Effector memory CD8-positive, alpha-beta T cell (primary cell): ENCODE data around the gene PRKAA2.
A peak's percentile ranks its signal among the peaks of the same experiment; 100 is the strongest.

Experiments used
- ATAC-seq: fragments of 150-1000 bp; cut with Tn5 transposase; replicated peaks from 2 replicates; pipeline ENCODE4 v1.10.0; 2021; ENCODE audit warnings: mild to moderate bottlenecking, moderate library complexity
- DNase-seq, 3 experiments: peaks; one replicate each; pipeline ENCODE4 v3.0.0; 2021
- H3K27ac Mint-ChIP-seq, 2 donors: one replicate each; pipeline ENCODE4 v1.8.0; 2022; ENCODE audit warnings: mild to moderate bottlenecking in 2 of 2, mixed read lengths in 2 of 2, moderate library complexity in 2 of 2
- H3K27me3 Mint-ChIP-seq, 2 donors: one replicate each; pipeline ENCODE4 v1.8.0; 2022; ENCODE audit warnings: mixed read lengths in 2 of 2
- H3K36me3 Mint-ChIP-seq: one replicate; pipeline ENCODE4 v1.8.0; 2022; ENCODE audit warnings: mild to moderate bottlenecking, moderate library complexity, mixed read lengths; ENCODE audit not compliant: insufficient read depth
- H3K4me1 Mint-ChIP-seq, 2 donors: one replicate each; pipeline ENCODE4 v1.8.0; 2022; ENCODE audit warnings: low read depth in 2 of 2, mixed read lengths in 2 of 2
- H3K4me3 Mint-ChIP-seq, 2 donors: one replicate each; pipeline ENCODE4 v1.8.0; 2022; ENCODE audit warnings: mild to moderate bottlenecking in 2 of 2, mixed read lengths in 2 of 2, moderate library complexity in 2 of 2
- H3K9me3 Mint-ChIP-seq, 2 donors: one replicate each; pipeline ENCODE4 v1.8.0; 2022; ENCODE audit warnings: mixed read lengths in 2 of 2

The PRKAA2 gene

GRCh38 chr1:56639211-56639610, 5.9 kb upstream of the PRKAA2 start:
- no peak for DNase-seq
- ATAC-seq, result no peak
- Mint-ChIP-seq H3K36me3 (no peaks in the 10 kb centered on the region), H3K27me3 (peaks cover 15 to 24% of the 10 kb centered on the region in 2 donors), H3K4me3 (no peak overlapping the region), H3K27ac (no peak overlapping the region), H3K9me3 (peaks cover 0 to 2% of the 10 kb centered on the region in 2 donors), H3K4me1 (no peaks in the 10 kb centered on the region)

GRCh38 chr1:56643661-56644060, 1.5 kb upstream of the PRKAA2 start:
- no peak overlapping the region for H3K4me3 Mint-ChIP-seq
- no peak for ATAC-seq
- no peaks in the 10 kb centered on the region for H3K4me1 Mint-ChIP-seq
- no peak for DNase-seq
- peaks cover 37 to 55% of the 10 kb centered on the region in 2 donors for H3K27me3 Mint-ChIP-seq
- no peak overlapping the region for H3K27ac Mint-ChIP-seq
- no peaks in the 10 kb centered on the region for H3K9me3 Mint-ChIP-seq
- no peaks in the 10 kb centered on the region for H3K36me3 Mint-ChIP-seq

- no peaks in the 10 kb centered on the region for H3K9me3 Mint-ChIP-seq
- no peak overlapping the region for H3K4me3 Mint-ChIP-seq
- ATAC-seq (no peak), DNase-seq (no peak)
- H3K36me3 Mint-ChIP-seq, result no peaks in the 10 kb centered on the region
- H3K4me1 Mint-ChIP-seq, result no peaks in the 10 kb centered on the region
- no peak overlapping the region for H3K27ac Mint-ChIP-seq
- H3K27me3 Mint-ChIP-seq, result peaks cover 37 to 61% of the 10 kb centered on the region in 2 donors
Observed at GRCh38 chr1:56644064-56644918, 823 bp upstream of the PRKAA2 start.

GRCh38 chr1:56645677-56646305, 677 bp downstream of the PRKAA2 start:
- no peaks in the 10 kb centered on the region for H3K36me3 Mint-ChIP-seq
- no peaks in the 10 kb centered on the region for H3K4me1 Mint-ChIP-seq
- H3K27me3 Mint-ChIP-seq, result peaks cover 31 to 63% of the 10 kb centered on the region in 2 donors
- peak overlapping the region in 1 of 2 donors; percentile 38 for H3K4me3 Mint-ChIP-seq
- no peak overlapping the region for H3K27ac Mint-ChIP-seq
- no peaks in the 10 kb centered on the region for H3K9me3 Mint-ChIP-seq
- DNase-seq (no peak), ATAC-seq (no peak)

- H3K9me3 Mint-ChIP-seq, result no peaks in the 10 kb centered on the region
- DNase-seq, result no peak
- H3K4me1 Mint-ChIP-seq, result no peaks in the 10 kb centered on the region
- no peak for ATAC-seq
- H3K4me3 Mint-ChIP-seq, result no peak overlapping the region
- H3K27ac Mint-ChIP-seq, result no peak overlapping the region
- H3K36me3 Mint-ChIP-seq, result no peaks in the 10 kb centered on the region
- peaks cover 31 to 63% of the 10 kb centered on the region in 2 donors for H3K27me3 Mint-ChIP-seq
Observed at GRCh38 chr1:56646611-56647010, 1.5 kb downstream of the PRKAA2 start.

- Mint-ChIP-seq H3K4me1 (no peaks in the 10 kb centered on the region), H3K27ac (no peak overlapping the region), H3K36me3 (no peaks in the 10 kb centered on the region), H3K9me3 (no peaks in the 10 kb centered on the region), H3K27me3 (peaks cover 26 to 58% of the 10 kb centered on the region in 2 donors), H3K4me3 (no peak overlapping the region)
- ATAC-seq (no peak), DNase-seq (no peak)
Observed at GRCh38 chr1:56647106-56647505, 2.0 kb downstream of the PRKAA2 start.

- Mint-ChIP-seq H3K27ac (no peak overlapping the region), H3K4me3 (no peak overlapping the region), H3K9me3 (no peaks in the 10 kb centered on the region), H3K4me1 (no peaks in the 10 kb centered on the region), H3K36me3 (no peaks in the 10 kb centered on the region), H3K27me3 (peaks cover 20 to 55% of the 10 kb centered on the region in 2 donors)
- ATAC-seq, result no peak
- DNase-seq, result no peak
Observed at GRCh38 chr1:56648546-56648945, 3.4 kb downstream of the PRKAA2 start.

GRCh38 chr1:56654126-56654923, 9.2 kb downstream of the PRKAA2 start:
- H3K4me1 Mint-ChIP-seq, result no peaks in the 10 kb centered on the region
- DNase-seq (no peak), ATAC-seq (no peak)
- H3K4me3 Mint-ChIP-seq, result no peak overlapping the region
- H3K9me3 Mint-ChIP-seq, result peaks cover 0 to 2% of the 10 kb centered on the region in 2 donors
- no peak overlapping the region for H3K27ac Mint-ChIP-seq
- no peaks in the 10 kb centered on the region for H3K36me3 Mint-ChIP-seq
- peaks cover 0 to 2% of the 10 kb centered on the region in 2 donors for H3K27me3 Mint-ChIP-seq

GRCh38 chr1:56655991-56656613, 11.0 kb downstream of the PRKAA2 start:
- no peak overlapping the region for H3K4me3 Mint-ChIP-seq
- H3K27me3 Mint-ChIP-seq, result no peaks in the 10 kb centered on the region
- H3K9me3 Mint-ChIP-seq, result peaks cover 0 to 2% of the 10 kb centered on the region in 2 donors
- no peaks in the 10 kb centered on the region for H3K36me3 Mint-ChIP-seq
- DNase-seq (no peak), ATAC-seq (no peak)
- H3K4me1 Mint-ChIP-seq, result no peaks in the 10 kb centered on the region
- H3K27ac Mint-ChIP-seq, result no peak overlapping the region

- Mint-ChIP-seq H3K4me3 (no peak overlapping the region), H3K9me3 (peaks cover 0 to 2% of the 10 kb centered on the region in 2 donors), H3K27ac (no peak overlapping the region), H3K36me3 (no peaks in the 10 kb centered on the region), H3K27me3 (no peaks in the 10 kb centered on the region), H3K4me1 (no peaks in the 10 kb centered on the region)
- ATAC-seq, result no peak
- DNase-seq, result no peak
Observed at GRCh38 chr1:56658254-56658653, 13.1 kb downstream of the PRKAA2 start.

GRCh38 chr1:56660293-56660692, 15.2 kb downstream of the PRKAA2 start:
- H3K4me3 Mint-ChIP-seq, result no peak overlapping the region
- DNase-seq (no peak), ATAC-seq (no peak)
- no peaks in the 10 kb centered on the region for H3K27me3 Mint-ChIP-seq
- no peaks in the 10 kb centered on the region for H3K36me3 Mint-ChIP-seq
- H3K4me1 Mint-ChIP-seq, result no peaks in the 10 kb centered on the region
- no peak overlapping the region for H3K27ac Mint-ChIP-seq
- peaks cover 0 to 2% of the 10 kb centered on the region in 2 donors for H3K9me3 Mint-ChIP-seq

GRCh38 chr1:56663846-56664245, 18.7 kb downstream of the PRKAA2 start:
- Mint-ChIP-seq H3K27ac (no peak overlapping the region), H3K4me1 (no peaks in the 10 kb centered on the region), H3K27me3 (peaks cover 0 to 11% of the 10 kb centered on the region in 2 donors), H3K4me3 (no peak overlapping the region), H3K9me3 (peaks cover 0 to 2% of the 10 kb centered on the region in 2 donors), H3K36me3 (no peaks in the 10 kb centered on the region)
- ATAC-seq (no peak), DNase-seq (no peak)

GRCh38 chr1:56665384-56665783, 20.3 kb downstream of the PRKAA2 start:
- Mint-ChIP-seq H3K9me3 (peaks cover 0 to 2% of the 10 kb centered on the region in 2 donors), H3K27ac (no peak overlapping the region), H3K4me1 (no peaks in the 10 kb centered on the region), H3K27me3 (peaks cover 0 to 11% of the 10 kb centered on the region in 2 donors), H3K36me3 (no peaks in the 10 kb centered on the region), H3K4me3 (no peak overlapping the region)
- ATAC-seq (no peak), DNase-seq (no peak)
